Skeletal muscle cell (primary cell): Measurements from ENCODE around the gene COL5A2.

Experiments
- DNase-seq: peaks from one replicate; pipeline ENCODE4 v3.0.0-alpha.2; 2010; ENCODE audit warnings: low read depth
- H3K4me3 ChIP-seq: 2 replicates; pipeline ENCODE4 v1.5.1; 2011; ENCODE audit warnings: low read depth, mild to moderate bottlenecking, control low read depth, low read length, moderate library complexity

COL5A2 gene

DNA sequence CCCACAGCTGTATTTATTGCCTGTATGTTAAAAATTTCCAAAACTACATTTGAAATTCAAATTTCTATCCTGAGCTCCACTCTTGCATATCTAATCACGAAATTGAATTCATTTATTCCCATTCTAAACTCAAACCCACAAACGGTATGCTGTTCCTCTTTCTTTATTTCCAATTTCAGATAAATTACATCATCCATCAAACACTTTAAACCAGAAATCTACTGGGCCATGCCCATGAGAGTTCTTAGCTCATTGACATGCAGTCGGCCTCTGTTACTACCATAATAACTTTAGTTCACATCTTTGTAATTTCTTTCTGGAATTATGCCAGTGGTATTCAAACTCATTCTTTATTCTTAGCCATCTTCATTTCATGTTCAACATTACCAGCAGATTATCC is 105.1 kb downstream of the COL5A2 start:
- no peak for DNase-seq
- H3K4me3 ChIP-seq = no peak overlapping the region

DNA sequence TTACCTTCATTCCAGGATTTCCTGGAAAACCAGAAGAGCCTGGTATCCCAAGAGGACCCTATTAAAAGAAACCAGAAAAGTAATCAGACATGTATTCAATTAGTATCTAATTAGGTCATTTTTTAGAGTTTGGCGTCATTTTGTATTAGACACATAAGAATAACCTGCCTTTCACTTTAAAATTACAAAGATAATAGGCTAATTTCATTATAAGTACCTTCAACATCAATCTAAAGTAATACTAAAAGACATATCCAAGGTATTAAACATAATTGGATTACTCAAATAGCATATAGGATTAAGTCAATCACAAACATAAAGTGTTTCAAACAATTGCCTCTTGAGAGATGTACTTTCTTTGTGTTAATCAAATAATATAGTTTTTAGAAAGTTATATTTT is 107.5 kb downstream of the COL5A2 start:
- DNase-seq = no peak

GRCh38 chr2:189069855-189070619 is 109.5 kb downstream of the COL5A2 start:
- DNase-seq = no peak
- H3K4me3 ChIP-seq = no peak overlapping the region

More for the DNA sequence above, 107.5 kb downstream of the COL5A2 start:
- no peak overlapping the region for H3K4me3 ChIP-seq

DNA sequence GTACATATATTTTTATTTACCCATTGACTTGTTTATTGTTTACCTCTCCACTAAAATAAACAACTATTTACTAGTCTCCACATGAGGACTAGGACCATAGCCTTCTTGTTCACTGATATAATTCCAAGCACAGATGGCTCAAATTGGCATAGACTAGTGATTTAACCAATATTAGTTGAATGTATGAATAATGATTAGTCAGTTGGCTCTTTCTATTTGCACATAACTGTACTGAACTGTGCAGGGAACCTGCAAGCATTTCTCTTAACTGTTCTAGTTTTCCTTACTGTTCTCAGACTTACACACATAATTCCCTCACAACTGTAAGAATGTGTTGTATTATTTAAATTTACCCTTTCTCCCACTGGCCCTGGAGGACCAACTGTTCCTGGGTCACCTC is 113.5 kb downstream of the COL5A2 start:
- DNase-seq = no peak
- no peak overlapping the region for H3K4me3 ChIP-seq

DNA sequence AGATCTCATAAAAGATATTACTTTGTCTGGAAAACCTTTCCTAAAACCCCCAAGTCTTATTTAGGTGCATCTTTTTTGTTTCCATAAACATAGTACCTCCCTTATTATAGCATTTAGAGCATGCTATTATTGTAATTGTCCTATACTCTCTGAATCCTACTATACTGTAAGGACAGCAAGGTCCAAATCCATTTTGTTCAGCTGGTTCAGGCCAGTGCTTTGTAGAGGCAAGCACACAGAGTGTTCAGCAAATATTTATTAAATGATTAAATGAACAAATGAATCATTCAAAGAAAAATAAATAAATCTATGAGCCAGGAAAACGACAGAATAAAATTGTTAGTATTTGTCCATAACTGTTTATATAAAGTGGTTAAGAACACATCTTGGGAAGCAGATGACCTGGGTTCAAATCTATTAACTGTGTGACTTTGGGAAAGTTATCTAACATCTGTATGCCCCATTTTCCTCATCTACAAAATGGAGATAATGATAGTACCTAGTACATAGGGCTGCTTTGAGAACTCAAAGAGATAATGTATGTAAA is 119.4 kb downstream of the COL5A2 start:
- no peak for DNase-seq
- H3K4me3 ChIP-seq = no peak overlapping the region

GRCh38 chr2:189057316-189057715 is 122.2 kb downstream of the COL5A2 start:
- no peak for DNase-seq
- no peak overlapping the region for H3K4me3 ChIP-seq

GRCh38 chr2:189056200-189057106 is 123.1 kb downstream of the COL5A2 start:
- H3K4me3 ChIP-seq = no peak overlapping the region
- no peak for DNase-seq

GRCh38 chr2:189050165-189050712 is 129.3 kb downstream of the COL5A2 start:
- no peak overlapping the region for H3K4me3 ChIP-seq
- no peak for DNase-seq

- no peak for DNase-seq
These were observed 129.8 kb downstream of the COL5A2 start for GRCh38 chr2:189049709-189050164.

DNA sequence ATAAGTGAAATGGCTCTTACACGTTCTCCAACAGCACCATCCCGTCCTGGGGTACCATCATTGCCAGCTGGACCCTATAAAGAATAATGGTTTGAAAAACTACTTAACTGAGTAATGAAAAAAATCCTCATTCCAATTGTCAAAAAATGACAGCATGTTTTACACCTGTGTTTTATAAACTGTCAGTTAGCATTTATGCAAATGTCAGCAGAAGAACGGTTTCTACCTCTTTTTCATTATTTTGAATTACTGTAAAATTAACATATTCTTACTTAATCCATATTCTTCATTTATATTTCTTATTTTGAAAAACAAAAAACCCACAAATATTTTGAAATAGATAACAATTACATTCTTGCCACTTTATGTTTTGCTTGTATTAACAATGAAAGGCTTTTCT is 131.4 kb downstream of the COL5A2 start:
- no peak overlapping the region for H3K4me3 ChIP-seq
- no peak for DNase-seq

More at GRCh38 chr2:189049709-189050164, 129.8 kb downstream of the COL5A2 start:
- H3K4me3 ChIP-seq = no peak overlapping the region

GRCh38 chr2:189047171-189047888 is 132.2 kb downstream of the COL5A2 start:
- H3K4me3 ChIP-seq = no peak overlapping the region
- no peak for DNase-seq

GRCh38 chr2:189046320-189046719 is 133.2 kb downstream of the COL5A2 start:
- no peak for DNase-seq
- H3K4me3 ChIP-seq = no peak overlapping the region

GRCh38 chr2:189045836-189046235 is 133.7 kb downstream of the COL5A2 start:
- H3K4me3 ChIP-seq = no peak overlapping the region
- no peak for DNase-seq

GRCh38 chr2:189037518-189037917 is 142.0 kb downstream of the COL5A2 start:
- DNase-seq = no peak
- H3K4me3 ChIP-seq = no peak overlapping the region

DNA sequence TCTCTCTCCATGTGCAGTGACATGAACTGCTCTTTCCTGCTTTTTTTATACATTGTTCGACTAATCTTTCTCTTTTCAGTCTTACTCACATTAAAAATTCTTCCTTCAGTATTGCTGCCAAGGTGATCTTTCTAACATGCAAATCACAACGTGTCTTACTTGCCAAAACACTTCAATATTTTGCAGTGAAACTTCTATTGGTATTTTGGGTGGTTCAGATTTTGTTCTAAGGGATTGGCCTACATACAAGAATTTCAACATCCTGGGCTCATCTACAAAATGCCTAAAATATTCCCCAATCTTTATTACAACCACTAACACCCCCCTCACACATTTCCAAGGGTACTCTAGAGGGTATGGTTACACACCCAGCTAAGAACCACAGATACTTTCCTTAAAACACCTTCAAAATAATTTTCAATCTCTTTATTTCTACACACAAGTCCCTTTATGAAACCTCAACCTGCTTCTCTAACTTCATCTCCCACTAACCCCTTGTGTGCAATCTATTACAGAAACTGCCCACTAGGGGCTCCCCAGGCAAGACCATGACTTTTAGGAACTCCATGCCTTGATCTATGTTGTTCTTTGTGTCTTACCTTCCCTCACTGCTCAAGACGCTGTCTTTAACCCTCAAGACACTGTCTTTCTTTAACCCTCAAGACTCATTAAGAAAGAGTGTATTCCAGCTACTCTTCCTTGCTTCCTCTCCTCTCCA is 154.5 kb downstream of the COL5A2 start:
- no peak overlapping the region for H3K4me3 ChIP-seq
- no peak for DNase-seq

DNA sequence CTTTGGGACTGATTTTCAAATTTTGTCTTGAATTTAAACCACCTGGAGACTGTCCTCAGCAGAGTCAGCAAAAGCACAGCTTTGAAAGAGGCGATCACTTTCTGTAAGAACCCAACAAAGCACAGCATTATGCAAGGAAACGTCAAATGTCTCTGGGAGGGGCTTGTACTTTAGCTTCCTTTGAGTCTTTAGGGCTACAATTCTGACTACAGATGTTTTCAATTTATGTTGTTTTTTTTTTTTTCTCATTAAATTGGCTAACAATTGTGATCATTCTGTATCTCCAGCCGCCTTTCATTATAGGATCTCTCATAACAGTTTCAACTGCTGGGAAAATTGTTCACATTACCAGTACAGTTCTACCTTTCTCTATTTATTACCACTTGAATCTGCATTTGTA is 157.1 kb downstream of the COL5A2 start:
- no peak overlapping the region for H3K4me3 ChIP-seq
- peak; percentile 67 for DNase-seq

- no peak overlapping the region for H3K4me3 ChIP-seq
- DNase-seq = peak; percentile 97
These were observed 157.5 kb downstream of the COL5A2 start for GRCh38 chr2:189022053-189022481.

GRCh38 chr2:189020179-189020578 is 159.4 kb downstream of the COL5A2 start:
- DNase-seq = no peak
- no peak overlapping the region for H3K4me3 ChIP-seq

GRCh38 chr2:189018631-189019030 is 160.9 kb downstream of the COL5A2 start:
- no peak overlapping the region for H3K4me3 ChIP-seq
- no peak for DNase-seq
